ENCODE measurements around the gene ZNF222.

ZNF222 gene

GRCh38 chr19:44055870-44056269 lies 30.7 kb downstream of the ZNF222 start:
- no peak for DNase-seq

GRCh38 chr19:44059229-44059628 lies 34.0 kb downstream of the ZNF222 start:
- no peak for DNase-seq

DNA sequence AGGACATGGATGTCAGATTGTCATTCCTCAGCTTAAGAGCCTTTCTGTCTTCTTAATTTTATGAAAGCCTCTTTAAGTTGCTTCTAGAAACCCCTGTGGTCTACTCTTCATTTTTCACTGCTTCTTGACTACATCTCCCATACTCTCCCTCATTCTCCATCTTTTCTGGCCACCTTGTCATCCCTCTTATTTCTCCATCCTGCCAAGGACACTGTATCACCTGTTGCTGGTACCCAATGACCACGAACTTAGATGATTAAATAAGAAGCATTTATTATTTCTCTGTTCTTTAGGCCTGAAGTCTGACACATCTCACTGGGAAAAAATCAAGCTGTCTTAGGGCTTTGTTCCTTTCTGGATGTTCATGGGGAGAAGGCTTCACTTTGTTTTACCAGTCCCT lies 35.9 kb downstream of the ZNF222 start:
- no peak for DNase-seq

GRCh38 chr19:44066305-44066704 lies 41.1 kb downstream of the ZNF222 start:
- no peak for DNase-seq

DNA sequence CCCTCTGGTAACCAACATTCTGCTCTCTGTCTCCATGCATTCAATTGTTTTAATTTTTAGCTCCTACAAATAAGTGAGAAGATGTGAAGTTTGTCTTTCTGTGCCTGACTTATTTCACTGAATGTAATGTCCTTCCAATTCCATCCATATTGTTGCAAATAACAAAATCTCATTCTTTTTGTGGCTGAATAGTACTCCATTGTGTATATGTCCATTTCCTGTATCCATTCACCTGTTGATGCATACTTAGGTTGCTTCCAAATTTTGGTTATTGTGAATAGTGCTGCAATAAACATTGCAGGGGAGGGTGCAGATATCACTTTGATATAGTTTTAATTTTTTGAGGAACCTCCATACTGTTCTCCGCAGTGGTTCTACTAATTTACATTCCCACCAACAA lies 44.2 kb downstream of the ZNF222 start:
- no peak for DNase-seq

DNA sequence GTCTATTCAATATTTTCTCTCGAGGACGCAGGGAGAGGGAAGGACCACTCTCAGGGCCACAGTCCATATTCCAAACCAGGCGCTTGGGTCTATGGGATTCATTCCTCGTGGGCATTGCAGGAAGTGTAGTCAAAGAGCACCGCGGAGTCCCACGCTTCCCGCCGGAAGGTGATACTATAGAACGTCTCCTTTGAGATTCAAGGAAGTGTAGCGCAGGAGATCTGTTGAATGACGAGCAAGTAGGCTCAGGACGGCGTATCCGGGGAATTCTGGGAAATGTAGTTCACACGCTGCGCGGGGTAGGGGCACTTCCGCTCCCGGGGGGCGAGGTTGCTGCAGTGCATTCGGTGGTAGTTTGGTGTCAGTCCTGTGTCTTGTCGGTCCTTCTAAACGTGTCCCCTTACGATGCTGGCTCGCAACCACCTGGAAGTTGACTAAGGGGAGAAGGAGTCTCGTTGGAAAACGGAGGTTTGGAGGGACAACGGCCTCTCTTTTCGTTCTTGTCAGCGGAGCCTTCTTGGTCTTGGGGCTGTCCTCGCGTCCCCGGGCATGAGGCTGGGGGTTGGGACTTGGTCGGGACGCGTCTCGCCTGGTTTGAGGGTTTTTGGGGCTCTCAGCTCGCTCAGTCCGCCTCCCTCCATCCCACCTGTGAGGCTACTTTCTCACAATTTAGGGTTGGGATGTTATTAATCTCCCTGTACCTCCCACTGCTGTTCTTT lies 46.8 kb downstream of the ZNF222 start, which contains the start of gene ZNF284:
Gene ZNF284, plus strand, starts transcription at position 336 of the 719 bp plus-strand sequence. CDS start 4,231 bp downstream, outside the sequence.
- peak; percentile 75 for DNase-seq

GRCh38 chr19:44072543-44073401 lies 47.6 kb downstream of the ZNF222 start:
- DNase-seq = no peak

GRCh38 chr19:44076325-44076724 lies 51.1 kb downstream of the ZNF222 start:
- no peak for DNase-seq

Data from KG1 (cell line).